NCI-H69 (cell line): ENCODE measurements around the gene GRM1.

ENCODE experiments used
- DNase-seq: peaks from one replicate; lab custom pipeline; 2025; lab: John Stamatoyannopoulos, UW

GRM1 gene

GRCh38 chr6:146472918-146473317 lies 444.1 kb downstream of the GRM1 start:
- DNase-seq: no peak

- no peak for DNase-seq
Observed at GRCh38 chr6:146481527-146481926, 452.7 kb downstream of the GRM1 start.

GRCh38 chr6:146484411-146484810 lies 455.5 kb downstream of the GRM1 start:
- no peak for DNase-seq
